ENCODE results near the gene BCL2L1. TPM values are rescaled to one million over a fixed set of nuclear protein-coding genes. Genes with fewer than 3 reads are reported as not detected.

Gene BCL2L1
- total and polyA plus RNA-seq, 4 experiments from 2014 or later, result 20.3 to 26.1 (median 21.8) TPM

DNA sequence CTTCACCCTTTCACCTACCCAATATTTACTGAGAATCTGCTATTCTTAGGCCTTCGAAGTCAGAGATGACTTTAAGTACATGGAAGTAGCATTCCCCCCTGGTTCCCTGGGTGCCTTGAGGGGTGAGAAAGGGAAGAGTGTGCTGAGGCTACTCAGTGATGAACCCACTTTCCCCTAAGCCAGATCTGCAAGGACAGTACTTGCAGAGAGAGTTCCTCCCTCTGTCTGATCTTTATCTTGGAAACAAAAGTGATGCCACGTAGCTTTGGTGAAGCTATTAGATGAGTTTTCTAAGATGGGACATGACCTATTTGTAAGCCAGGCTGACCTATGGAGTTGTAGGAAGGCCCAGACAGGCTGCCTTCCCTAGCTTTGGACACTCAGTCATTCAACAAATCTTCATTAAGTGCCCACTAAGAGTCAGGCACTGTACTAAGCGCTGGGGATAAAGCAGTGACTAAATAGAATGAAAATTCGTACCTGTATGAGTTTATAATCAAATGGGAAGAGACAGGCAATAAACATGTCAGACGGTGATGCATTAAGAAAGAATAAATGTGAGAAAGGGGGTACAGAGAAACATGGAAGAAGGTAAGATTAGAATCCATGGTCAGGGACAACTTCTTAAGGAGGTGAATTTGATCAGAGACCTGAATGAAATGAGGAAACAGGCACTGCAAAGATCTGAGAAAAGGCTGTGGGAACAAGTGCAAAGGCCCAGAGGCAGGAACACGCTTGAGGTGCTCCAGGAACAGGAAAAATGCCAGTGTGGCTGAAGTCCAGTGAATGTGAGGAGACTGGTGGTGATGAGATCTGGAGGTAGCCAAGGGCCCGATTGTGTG is 42.2 kb downstream of the BCL2L1 start:
- Mint-ChIP-seq H3K4me3 (peak overlapping the region in 7 of 8 donors; percentile 2 to 70 (median 26)), H3K27me3 (no peaks in the 10 kb centered on the region), H3K4me1 (peaks cover 69 to 99% (median 82%) of the 10 kb centered on the region in 4 donors), H3K9me3 (no peaks in the 10 kb centered on the region), H3K36me3 (peaks cover 39 to 47% of the 10 kb centered on the region in 2 donors), H3K27ac (peak overlapping the region; percentile 78 to 97 (median 91))
- CTCF ChIA-PET (ENCODE audit: partially characterized antibody), result interaction anchor here (1.6 to 8.2 kb wide), 2 partner anchors 19 to 43 kb away, joined by 7 to 94 read pairs; partner anchors contain the start of gene BCL2L1
- POLR2A ChIA-PET (ENCODE audit: partially characterized antibody), result interaction anchor here (0.6 to 1.1 kb wide), 2 partner anchors 9 to 43 kb away, joined by 3 to 6 read pairs; no protein-coding TSS in a partner anchor
- no peak overlapping the region for H3K27ac ChIP-seq (ENCODE audit: low read depth, low read length)
- no peak for DNase-seq
- no peaks in the 10 kb centered on the region for H3K27me3 ChIP-seq (ENCODE audit: insufficient read depth, low read length)
- H3K9me3 ChIP-seq (ENCODE audit: control insufficient read depth in 1 of 2, low read length in 2 of 2), result no peaks in the 10 kb centered on the region
- intact Hi-C loops (cut with micrococcal nuclease), result no loop called here
- no peak overlapping the region for H3K4me3 ChIP-seq (ENCODE audit: low read length in 2 of 2)
- peaks cover 96% of the 10 kb centered on the region for H3K4me1 ChIP-seq (ENCODE audit: insufficient read depth, low read length)
- H3K36me3 ChIP-seq (ENCODE audit: insufficient read depth, low read length), result peaks cover 5% of the 10 kb centered on the region

- no peak overlapping the region for H3K4me3 ChIP-seq (ENCODE audit: low read length in 2 of 2)
- CTCF ChIA-PET (ENCODE audit: partially characterized antibody), result interaction anchor here (1.6 to 8.2 kb wide), 2 partner anchors 18 to 44 kb away, joined by 7 to 94 read pairs; partner anchors contain the start of gene BCL2L1
- no peak for DNase-seq
- peaks cover 5% of the 10 kb centered on the region for H3K36me3 ChIP-seq (ENCODE audit: insufficient read depth, low read length)
- no peaks in the 10 kb centered on the region for H3K27me3 ChIP-seq (ENCODE audit: insufficient read depth, low read length)
- peak overlapping the region; percentile 6 for H3K27ac ChIP-seq (ENCODE audit: low read depth, low read length)
- H3K4me3 Mint-ChIP-seq, result peak overlapping the region in 6 of 8 donors; percentile 21 to 76 (median 62)
- intact Hi-C loops (cut with micrococcal nuclease), result no loop called here
- POLR2A ChIA-PET (ENCODE audit: partially characterized antibody), result interaction anchor here (0.6 to 1.1 kb wide), 2 partner anchors 10 to 44 kb away, joined by 3 to 6 read pairs; no protein-coding TSS in a partner anchor
- peaks cover 96% of the 10 kb centered on the region for H3K4me1 ChIP-seq (ENCODE audit: insufficient read depth, low read length)
- peak overlapping the region; percentile 84 to 97 (median 91) for H3K27ac Mint-ChIP-seq
- H3K4me1 Mint-ChIP-seq, result peaks cover 73 to 99% (median 84%) of the 10 kb centered on the region in 4 donors
- no peaks in the 10 kb centered on the region for H3K27me3 Mint-ChIP-seq
- no peaks in the 10 kb centered on the region for H3K9me3 Mint-ChIP-seq
- H3K36me3 Mint-ChIP-seq, result peaks cover 39 to 45% of the 10 kb centered on the region in 2 donors
- no peaks in the 10 kb centered on the region for H3K9me3 ChIP-seq (ENCODE audit: control insufficient read depth in 1 of 2, low read length in 2 of 2)
Observed at GRCh38 chr20:31679357-31680285, 43.0 kb downstream of the BCL2L1 start.

DNA sequence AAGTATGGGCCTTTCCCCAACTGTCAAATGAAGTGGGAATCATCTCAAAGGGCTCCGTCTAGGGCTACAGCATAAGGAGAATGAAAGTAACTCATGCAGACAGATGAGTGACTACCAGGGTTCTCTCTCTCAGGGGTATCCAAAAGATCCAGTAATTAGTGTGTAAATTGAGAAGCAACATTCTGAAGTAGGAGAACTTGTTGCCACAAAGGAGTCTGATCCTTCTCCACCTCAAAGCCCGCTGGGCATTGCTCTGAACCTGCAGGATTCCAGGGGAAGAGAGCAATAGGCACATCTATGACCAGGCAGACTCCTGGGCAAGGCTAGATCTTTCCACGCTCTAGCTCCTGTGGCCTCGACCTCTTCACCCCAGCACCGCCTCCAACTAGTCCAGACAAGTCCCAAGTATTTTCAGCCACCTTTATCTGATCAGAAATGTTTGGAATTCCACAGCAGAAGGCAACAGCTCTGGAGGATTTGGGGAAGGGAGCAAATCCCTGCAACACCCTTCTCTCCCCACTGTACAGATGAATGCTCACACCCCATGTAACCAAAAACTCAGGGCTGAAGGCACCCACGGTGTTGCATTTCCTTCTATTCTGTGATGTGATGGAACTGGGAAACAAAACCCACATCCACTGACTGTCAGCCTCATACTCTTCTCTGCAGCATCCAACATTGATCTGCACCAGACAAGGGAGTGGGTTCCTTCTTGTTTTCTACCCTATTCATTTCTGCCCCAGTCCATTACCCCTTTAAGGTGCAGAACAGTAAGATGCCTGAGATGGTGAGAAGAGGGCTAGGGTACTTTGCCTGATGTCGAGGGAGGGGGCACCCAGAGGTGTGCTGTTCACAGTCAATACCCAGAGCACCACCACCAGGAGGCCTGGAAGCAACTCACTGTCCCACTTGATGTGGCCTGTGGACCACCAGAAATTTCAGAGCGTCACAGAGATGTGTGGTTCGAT is 44.0 kb downstream of the BCL2L1 start:
- CTCF ChIA-PET (ENCODE audit: partially characterized antibody), result interaction anchor here (5.7 to 8.2 kb wide), 2 partner anchors 18 to 45 kb away, joined by 87 to 94 read pairs; partner anchors contain the start of gene BCL2L1
- Histone ChIP-seq H3K4me3 (ENCODE audit: low read length in 2 of 2) (no peak overlapping the region), H3K27ac (ENCODE audit: low read depth, low read length) (peak overlapping the region; percentile 6), H3K9me3 (ENCODE audit: control insufficient read depth in 1 of 2, low read length in 2 of 2) (no peaks in the 10 kb centered on the region), H3K27me3 (ENCODE audit: insufficient read depth, low read length) (no peaks in the 10 kb centered on the region), H3K36me3 (ENCODE audit: insufficient read depth, low read length) (peaks cover 5% of the 10 kb centered on the region), H3K4me1 (ENCODE audit: insufficient read depth, low read length) (peaks cover 96% of the 10 kb centered on the region)
- DNase-seq, result peak in 1 of 5 donors; percentile 16
- no peaks in the 10 kb centered on the region for H3K9me3 Mint-ChIP-seq
- POLR2A ChIA-PET (ENCODE audit: partially characterized antibody), result interaction anchor here (6.0 kb wide), 1 partner anchor 42 kb away, joined by 125 read pairs; the partner anchor contains the start of gene BCL2L1
- H3K27me3 Mint-ChIP-seq, result no peaks in the 10 kb centered on the region
- peaks cover 73 to 99% (median 84%) of the 10 kb centered on the region in 4 donors for H3K4me1 Mint-ChIP-seq
- peak overlapping the region; percentile 88 to 97 (median 91) for H3K27ac Mint-ChIP-seq
- peak overlapping the region in 7 of 8 donors; percentile 14 to 76 (median 61) for H3K4me3 Mint-ChIP-seq
- peaks cover 36 to 38% of the 10 kb centered on the region in 2 donors for H3K36me3 Mint-ChIP-seq
- intact Hi-C loops (cut with micrococcal nuclease), result no loop called here

GRCh38 chr20:31677553-31678260 is 45.0 kb downstream of the BCL2L1 start:
- no peak overlapping the region for H3K4me3 ChIP-seq (ENCODE audit: low read length in 2 of 2)
- H3K4me1 ChIP-seq (ENCODE audit: insufficient read depth, low read length), result peaks cover 95% of the 10 kb centered on the region
- Mint-ChIP-seq H3K27me3 (no peaks in the 10 kb centered on the region), H3K27ac (peak overlapping the region; percentile 88 to 97 (median 91)), H3K4me1 (peaks cover 69 to 94% (median 80%) of the 10 kb centered on the region in 4 donors), H3K9me3 (no peaks in the 10 kb centered on the region), H3K4me3 (peak overlapping the region in 7 of 8 donors; percentile 9 to 94 (median 62)), H3K36me3 (peaks cover 31 to 32% of the 10 kb centered on the region in 2 donors)
- POLR2A ChIA-PET (ENCODE audit: partially characterized antibody), result interaction anchor here (1.3 to 6.0 kb wide), 2 partner anchors 12 to 43 kb away, joined by 4 to 125 read pairs; partner anchors contain the start of gene BCL2L1
- H3K27ac ChIP-seq (ENCODE audit: low read depth, low read length), result no peak overlapping the region
- no peaks in the 10 kb centered on the region for H3K9me3 ChIP-seq (ENCODE audit: control insufficient read depth in 1 of 2, low read length in 2 of 2)
- no peaks in the 10 kb centered on the region for H3K27me3 ChIP-seq (ENCODE audit: insufficient read depth, low read length)
- peaks cover 5% of the 10 kb centered on the region for H3K36me3 ChIP-seq (ENCODE audit: insufficient read depth, low read length)
- intact Hi-C loops (cut with micrococcal nuclease), result no loop called here
- DNase-seq, result no peak
- CTCF ChIA-PET (ENCODE audit: partially characterized antibody), result interaction anchor here (5.7 to 8.2 kb wide), 2 partner anchors 17 to 46 kb away, joined by 87 to 94 read pairs; partner anchors contain the start of gene BCL2L1

DNA sequence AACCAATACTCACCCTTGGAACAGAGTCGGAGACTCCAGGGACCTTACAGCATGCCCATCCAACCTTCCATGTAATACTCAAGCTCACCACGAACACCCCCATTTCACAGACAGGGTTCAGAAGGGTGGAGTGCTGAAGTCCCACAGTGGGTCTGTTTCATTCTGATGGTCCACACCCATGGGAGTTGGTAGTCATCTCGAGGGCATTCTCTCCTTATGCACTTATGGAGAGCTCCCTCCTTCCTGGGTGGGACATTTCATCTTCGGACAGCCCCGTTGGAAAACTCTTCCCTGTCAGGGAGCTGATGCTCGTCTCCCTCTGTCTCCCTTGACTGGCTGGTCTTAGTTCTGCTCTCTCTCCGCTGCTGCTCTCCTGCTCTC is 46.1 kb downstream of the BCL2L1 start:
- H3K36me3 Mint-ChIP-seq, result peaks cover 29 to 30% of the 10 kb centered on the region in 2 donors
- intact Hi-C loops (cut with micrococcal nuclease), result loop anchor here (1.0 kb wide), 1 partner anchor 15 kb away; no protein-coding TSS in a partner anchor
- no peaks in the 10 kb centered on the region for H3K27me3 Mint-ChIP-seq
- POLR2A ChIA-PET (ENCODE audit: partially characterized antibody), result interaction anchor here (1.1 to 6.0 kb wide), 8 partner anchors 8 to 44 kb away, joined by 3 to 125 read pairs (median 8); partner anchors contain the start of gene BCL2L1
- Histone ChIP-seq H3K27me3 (ENCODE audit: insufficient read depth, low read length) (no peaks in the 10 kb centered on the region), H3K4me1 (ENCODE audit: insufficient read depth, low read length) (peaks cover 92% of the 10 kb centered on the region), H3K36me3 (ENCODE audit: insufficient read depth, low read length) (peaks cover 5% of the 10 kb centered on the region), H3K9me3 (ENCODE audit: control insufficient read depth in 1 of 2, low read length in 2 of 2) (no peaks in the 10 kb centered on the region), H3K4me3 (ENCODE audit: low read length in 2 of 2) (peak overlapping the region; percentile 59 to 87), H3K27ac (ENCODE audit: low read depth, low read length) (peak overlapping the region; percentile 75)
- CTCF ChIA-PET (ENCODE audit: partially characterized antibody), result interaction anchor here (0.5 to 8.2 kb wide), 5 partner anchors 9 to 172 kb away, joined by 3 to 94 read pairs (median 4); partner anchors contain the start of gene BCL2L1
- peak overlapping the region; percentile 63 to 97 (median 94) for H3K4me3 Mint-ChIP-seq
- peaks cover 67 to 93% (median 79%) of the 10 kb centered on the region in 4 donors for H3K4me1 Mint-ChIP-seq
- H3K9me3 Mint-ChIP-seq, result no peaks in the 10 kb centered on the region
- peak overlapping the region; percentile 96 to 98 (median 97) for H3K27ac Mint-ChIP-seq
- DNase-seq, result no peak

All from CD4-positive, alpha-beta memory T cell (primary cell).